ENCODE results near the gene MAD2L2.

MAD2L2 gene

DNA sequence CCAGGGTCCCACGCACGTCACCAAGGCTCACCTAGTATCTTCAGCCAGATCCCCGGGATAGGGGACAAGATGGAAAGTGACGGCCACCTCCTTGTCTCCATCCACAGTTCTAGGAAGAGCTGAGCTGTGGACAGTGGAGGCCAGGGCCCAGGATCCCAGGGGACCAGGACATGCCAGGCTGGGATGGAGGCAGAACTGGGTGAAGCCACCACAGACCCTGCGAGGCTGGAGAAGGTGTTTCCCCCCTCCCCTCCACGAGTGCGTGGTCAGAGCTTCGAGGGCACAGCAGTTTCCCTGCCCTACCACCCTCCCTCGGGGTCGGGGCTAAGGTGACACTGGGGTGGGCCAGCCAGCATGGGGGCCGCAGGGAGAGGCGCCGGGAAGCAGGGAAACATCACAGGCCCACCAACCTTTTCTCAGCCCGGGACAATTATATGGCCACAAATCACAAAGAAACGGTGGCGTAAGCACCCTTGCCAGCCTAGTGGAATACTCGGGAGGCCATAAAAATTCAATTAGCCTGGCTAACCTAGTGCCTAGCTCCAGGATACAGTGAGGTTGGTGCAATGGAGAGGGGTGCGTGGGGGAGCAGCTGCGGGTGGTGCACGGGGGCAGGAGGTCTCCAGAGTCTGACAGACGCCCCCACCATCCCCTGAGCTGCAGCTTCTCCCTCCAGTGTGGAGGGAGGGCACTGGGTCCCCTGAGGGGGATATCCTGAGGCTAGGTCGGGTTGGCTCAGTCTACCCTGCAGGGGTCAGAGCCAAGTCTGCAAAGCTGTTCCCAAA, 23.9 kb upstream of the MAD2L2 start:
- DNase-seq = no peak

DNA sequence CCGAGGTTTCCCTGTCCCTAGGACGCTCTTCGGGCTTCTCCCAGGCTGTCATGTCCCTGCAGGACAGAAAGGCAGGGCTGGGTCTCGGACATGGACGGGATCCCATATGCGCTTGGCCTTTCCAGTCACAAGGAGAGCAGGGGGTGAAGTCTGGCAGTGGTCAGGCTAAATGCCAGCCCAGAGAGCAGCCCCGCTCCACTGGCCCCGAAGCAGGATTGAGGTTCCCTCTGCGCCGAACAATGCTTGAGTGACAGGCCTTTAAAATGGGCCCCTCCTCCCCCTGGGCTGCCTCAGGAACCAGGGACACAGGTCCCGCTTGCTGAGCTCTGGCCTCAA, 23.2 kb upstream of the MAD2L2 start:
- DNase-seq = no peak

DNA sequence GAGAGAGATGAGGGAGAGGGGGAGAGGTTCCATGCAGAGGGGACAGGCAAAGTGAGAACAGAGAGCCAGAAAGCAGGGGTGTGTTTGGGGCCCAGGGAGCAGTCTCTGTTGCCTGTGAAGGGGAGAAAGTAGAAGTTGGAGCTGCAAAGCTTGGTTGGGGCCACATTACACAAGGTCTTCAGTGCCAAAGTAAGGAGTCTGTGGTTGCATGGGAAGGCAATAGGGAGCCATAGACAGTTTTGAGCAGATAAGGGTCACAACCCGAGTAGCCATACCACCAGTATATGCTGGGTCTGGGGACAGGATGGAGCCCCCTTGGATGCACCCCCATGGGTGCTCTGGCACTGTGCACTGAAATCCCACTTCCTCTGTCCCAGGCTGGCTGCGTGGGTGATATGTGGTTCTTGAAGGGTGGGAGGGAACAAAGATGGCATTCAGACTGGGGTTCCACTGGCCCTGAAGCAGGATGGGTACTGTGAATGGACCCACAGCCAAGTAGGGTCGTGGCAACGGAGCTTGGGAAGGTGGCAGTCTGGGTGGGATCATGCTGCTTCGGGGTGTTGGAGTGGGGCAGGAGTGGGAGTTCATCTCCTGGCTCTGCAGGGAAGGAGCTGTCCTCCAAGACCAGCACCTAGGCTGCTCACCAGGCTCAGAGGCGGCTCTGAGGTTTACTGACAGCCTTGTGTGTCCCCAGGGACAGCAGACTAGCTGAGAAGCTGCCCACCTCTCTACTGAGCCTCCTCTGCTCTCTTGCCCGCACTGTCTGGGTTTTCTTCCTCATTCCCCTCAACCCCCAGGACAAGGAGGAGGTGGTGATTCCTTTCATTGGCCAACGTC, 22.6 kb upstream of the MAD2L2 start:
- peak; percentile 88 for DNase-seq

DNA sequence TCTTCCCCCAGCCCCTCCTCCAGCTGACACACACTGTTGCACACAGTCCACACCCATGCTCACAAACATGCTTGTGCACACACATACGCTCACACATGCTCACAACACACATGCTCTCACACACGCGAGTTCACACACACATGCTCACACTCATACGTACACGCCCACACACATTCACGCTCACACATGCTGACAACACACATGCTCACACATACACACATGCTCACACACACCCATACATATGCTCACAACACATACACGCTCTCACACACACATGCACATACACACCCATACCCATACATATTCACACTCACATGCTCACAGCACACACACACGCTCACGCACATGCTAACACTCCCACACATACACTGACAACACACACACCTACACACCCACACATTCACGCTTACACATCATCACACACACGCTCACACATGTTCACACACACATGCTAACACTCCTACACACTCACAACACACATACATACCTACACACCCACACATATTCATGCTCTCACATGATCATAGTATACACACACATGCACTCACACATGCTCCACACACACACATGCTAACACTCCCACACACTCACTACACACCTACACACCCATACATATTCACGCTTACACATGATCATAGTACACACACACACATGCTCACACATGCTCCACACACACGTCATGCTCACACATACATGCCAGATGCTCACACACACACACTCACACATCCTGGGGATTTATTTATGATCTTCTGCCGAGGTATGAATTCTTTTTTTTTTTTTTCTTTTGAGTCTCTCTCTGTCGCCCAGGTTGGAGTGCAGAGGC, 21.2 kb upstream of the MAD2L2 start:
- no peak for DNase-seq

DNA sequence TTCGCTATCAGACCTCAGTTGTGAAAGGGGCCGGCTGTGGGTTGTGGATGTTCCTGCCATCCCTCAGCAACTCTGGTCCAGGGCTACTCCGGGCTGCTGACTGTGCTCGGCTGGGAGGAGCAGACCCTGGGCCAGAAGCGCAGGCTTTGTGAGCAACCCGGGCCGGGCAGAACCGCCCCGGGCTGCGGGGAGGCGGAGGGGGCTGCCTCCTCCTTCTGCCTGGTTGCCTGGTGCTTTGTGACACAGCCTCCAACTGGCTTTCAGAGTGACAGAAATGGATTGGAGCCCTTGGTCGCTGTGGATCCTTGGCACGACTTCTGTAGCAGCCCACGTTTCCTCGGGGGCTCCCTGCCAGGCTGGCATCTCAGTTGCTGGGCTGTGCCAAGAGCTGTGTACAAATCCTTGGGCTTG, 20.6 kb upstream of the MAD2L2 start:
- DNase-seq = peak; percentile 29

DNA sequence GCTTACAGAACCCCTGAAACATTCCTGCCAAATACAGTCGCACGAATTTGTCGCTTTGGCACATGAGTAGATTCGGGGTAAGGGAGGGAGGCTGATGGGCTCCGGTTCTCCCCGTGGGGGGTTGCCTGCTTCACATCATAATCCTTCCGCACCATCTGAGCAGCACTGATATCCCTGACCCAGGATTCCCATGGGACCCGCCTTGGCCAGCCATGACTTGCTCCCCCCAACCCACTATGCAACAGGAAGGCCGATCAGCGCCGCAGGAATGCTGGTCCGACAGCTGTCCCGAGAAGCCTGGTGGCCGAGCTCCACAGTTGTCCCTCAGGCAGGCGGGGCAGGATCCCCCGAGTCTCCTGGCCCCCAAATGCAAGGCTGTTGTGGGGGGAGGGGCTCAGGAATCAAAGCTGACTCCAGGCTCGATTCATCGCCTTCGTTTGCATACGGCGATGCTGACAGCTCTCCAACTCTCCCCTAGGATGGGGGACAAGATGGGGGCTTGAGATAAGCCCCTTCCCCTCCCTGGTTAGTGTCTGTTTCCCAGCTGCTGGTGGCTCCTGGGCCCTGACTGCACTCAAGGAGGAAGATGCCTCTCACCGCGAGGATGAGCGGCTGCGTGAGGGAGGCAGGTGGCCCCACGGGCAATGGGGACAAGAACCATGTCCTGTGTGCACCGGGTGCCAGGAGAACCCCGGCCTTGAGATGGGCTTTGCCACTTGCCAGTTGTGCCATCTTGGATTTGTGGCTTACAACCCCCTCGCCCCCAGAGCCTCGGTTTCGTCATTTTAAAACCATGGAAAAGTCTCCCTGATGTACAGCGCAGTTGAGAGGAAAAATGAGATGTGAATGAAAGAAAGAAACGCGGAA, 19.9 kb upstream of the MAD2L2 start:
- DNase-seq = peak; percentile 99

DNA sequence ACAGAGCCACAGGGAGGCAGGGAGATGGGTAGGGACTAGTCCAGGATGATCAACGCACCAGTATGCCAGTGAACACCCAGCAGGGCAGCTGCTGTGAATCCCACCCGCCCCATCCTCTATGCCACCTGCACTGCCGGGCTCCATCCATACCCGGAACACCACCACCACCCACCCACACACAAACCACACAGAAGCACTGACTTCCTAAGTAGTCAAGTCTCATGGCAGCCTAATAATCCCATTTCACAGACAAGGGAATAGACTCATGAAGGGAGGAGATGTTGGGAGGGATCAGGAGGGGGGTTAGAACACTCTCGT, 16.9 kb upstream of the MAD2L2 start:
- peak; percentile 35 for DNase-seq

DNA sequence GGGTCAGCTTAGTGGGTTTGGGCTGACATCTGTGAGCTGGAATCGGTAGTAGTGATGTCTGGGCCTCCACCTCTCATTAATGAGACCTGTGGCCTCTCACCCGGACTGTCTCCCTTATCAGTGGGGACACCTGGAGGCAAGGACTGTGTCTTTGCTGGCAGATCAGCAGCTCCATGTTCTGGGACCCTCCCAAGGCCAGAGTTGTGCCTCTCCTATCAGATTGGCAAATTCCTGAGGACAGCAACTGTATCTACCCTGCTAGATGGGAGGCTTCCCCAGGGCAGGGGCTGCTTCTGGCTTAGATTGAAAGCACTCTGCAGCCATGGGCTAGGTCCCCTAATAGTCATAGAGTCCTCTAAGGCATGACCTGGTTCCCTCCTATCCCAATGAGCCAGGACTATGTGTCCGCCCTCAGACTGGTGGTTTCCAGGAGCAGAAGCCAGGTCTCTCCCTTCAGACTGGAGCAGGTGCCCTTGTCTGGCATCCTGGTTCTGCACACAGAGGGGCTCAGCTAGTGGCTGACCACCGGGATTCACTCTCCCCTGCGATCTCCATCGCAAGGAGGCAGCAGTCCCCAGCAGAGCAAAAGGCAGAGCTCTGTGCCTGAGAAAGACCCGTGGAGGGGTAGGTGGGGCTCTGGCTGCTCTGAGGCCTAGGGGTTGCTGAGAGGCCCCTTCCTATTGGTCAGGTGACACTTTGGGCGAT, 16.4 kb upstream of the MAD2L2 start:
- no peak for DNase-seq

DNA sequence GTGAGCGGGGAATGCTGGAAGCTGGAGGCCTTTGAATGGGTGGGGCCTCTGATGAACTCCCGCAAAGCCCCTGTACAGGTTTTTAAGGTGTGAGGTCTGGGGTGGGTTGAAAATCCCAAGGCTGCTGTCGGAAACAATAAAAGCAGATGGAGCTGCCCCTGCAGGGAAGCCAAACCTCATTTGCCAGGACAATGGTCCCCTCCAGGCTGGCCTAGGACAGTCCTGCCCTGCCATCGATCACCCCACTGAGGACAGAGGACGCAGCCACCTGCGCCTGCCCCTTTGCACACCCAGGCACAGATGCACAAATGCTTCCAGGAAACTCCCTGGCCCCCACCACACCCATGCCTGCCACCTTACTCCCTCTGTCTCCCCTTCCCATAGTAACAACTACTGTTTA, 14.9 kb upstream of the MAD2L2 start:
- no peak for DNase-seq

DNA sequence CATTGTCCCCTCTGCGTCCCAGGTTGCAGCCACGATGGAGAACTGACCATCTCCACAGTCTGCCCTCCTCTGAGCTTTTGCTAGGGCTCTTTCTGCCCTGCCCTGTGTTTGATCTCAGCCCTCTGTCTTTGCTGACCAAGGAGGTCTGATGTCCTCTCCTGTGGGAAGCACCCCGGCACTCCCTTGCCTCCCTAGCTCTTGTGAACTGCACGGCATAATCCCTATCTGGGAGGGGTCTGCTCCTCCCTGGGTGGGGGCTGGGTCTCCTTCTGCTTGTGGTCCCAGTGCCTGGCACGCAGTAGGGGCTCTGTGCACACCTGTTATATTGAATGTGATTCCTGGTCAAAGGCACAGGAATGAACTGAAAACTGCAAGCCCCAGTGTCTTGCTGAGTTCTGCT, 13.0 kb upstream of the MAD2L2 start:
- peak; percentile 32 for DNase-seq

DNA sequence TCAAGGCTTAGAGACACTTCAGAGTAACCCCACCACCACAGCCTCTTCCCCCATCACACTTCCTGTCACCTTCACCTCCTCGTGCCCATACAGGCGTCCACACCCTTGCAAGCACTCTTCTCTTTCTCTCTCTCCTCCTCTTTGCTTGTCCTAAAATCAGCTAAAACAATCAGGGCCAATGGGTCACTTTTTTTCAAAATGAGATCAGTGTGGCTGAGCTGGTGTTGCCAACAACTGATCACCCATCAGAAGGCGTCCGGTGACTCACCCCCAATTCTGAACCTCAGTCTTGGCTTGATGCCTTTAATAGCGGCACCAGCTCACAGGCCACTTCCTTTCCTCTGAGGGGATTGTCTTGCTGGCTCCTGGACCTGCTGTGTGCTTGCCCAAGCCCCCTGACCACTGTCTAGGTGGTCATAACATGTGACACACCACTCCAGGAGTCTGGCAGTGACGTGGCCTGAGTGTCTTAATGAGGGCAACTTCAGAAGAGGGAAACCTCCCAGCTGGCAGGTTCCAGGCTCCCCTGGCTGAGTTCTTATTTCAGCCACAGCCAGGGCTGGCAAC, 12.2 kb upstream of the MAD2L2 start:
- no peak for DNase-seq

DNA sequence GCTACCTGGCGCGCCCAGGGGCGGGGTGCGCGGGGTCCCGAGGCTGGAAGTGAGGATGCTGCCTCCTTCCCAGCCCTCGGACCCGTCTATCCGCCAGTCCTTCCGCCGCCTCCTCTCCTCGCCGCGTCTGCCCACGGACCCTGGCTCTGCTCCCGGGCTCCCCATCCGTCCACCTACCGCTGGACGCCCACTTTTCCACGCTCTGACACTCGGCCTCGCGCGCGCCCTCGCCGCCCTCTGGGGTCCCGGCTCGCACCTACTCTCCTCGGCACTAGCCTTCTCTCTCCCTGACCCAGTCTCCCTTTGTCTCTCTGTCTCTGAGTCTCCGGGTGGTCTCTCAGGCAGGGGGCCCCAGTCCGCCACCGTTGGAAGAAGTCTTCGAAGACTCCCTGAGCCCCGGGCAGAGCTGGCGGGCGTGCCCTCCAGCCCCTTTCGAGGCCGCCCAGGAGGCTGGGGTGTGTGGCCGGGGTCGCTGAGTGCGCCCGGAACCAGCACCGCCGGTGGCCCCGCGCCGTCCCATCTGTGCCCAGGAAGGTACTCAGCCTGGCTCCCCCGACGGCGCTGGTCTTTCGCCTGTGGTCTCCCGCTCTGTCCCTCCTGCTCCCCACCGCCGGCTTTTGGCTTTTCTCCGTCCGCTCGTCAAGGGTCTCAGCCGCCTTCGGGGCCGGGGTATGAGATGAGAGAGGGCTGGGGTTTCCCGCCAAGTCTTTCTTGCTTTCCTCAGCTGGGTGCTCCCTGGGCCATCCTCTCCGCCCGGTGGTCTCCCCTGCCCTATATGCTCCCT, 11.2 kb upstream of the MAD2L2 start:
- no peak for DNase-seq

DNA sequence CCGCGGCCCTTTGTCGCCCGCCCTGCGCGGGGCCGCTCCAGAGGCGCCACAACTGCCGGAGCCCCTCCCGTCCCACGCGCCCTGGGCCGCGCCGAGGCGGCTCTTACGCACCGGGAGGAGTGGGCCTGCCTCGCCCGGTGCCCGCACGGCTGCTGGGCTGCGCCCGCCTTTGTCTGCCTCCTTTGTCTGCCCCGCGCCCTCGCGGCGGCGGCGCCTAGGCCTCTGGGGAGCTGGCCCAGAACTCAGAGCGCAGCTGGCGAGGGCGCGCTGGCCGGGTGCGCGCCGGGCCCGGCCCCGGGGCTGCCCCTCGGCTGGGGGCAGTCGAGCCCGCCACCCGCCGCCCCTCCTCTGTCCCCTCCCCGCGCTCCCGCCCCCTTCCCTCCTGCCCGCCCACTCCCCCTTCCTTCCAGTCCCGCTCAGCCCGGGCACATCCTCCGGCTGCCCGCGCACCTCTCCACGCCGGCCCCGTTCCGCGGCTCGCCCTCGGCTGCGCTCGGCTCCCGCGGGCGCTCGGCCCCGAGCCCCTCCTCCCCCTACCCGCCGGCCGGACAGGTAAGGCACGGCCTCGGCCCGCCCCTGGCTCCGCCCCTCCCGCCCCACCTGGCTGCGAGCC, 10.5 kb upstream of the MAD2L2 start, which contains the start of gene DRAXIN:
TSS of gene DRAXIN (plus strand) at position 409 of the 613 bp plus-strand sequence. CDS start 14,549 bp downstream, outside the sequence.
- peak; percentile 79 for DNase-seq

DNA sequence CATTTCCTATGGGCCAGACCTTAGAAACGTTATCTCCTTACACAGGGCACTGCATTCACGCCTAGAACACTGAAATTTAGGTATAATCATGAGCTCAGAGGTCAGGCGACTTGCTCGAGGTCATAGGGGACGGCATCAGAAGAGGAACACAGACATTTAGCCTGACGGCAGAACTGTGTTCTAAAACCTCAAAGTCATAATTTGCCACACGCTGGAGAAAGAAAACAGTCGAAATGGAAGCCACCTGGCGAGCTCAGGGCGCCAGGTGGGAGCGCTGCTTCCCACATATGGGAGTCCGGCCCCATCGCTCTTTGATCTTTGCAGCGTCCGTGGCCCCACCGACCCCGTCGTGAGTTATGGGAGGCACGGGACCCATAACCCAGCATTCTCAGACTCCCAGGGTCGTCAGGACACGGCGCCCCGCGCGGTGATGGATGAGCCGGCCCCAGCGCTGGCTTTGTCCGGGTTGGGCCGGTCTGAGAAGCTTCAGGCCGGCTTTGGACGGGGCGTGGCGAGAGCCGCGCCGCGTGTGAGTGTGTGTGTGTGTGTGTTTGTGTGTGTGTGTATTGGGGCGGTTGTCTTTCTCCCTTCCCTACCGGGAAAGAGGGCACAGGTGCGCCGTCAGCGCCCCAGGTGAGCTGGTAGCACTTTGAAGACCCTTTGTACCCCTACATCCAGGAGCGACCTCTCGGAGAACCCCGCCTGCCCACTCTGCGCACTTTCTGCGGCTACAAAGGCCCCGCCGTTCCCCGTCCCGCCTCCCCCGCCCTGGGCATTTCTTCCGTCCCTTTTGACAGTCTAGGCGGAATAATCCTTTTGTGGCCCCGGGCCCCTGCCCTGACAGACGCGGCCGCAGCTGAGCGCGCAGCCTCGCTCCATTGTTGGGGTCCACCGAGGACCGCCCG, 9.7 kb upstream of the MAD2L2 start:
- DNase-seq = peak; percentile 65

DNA sequence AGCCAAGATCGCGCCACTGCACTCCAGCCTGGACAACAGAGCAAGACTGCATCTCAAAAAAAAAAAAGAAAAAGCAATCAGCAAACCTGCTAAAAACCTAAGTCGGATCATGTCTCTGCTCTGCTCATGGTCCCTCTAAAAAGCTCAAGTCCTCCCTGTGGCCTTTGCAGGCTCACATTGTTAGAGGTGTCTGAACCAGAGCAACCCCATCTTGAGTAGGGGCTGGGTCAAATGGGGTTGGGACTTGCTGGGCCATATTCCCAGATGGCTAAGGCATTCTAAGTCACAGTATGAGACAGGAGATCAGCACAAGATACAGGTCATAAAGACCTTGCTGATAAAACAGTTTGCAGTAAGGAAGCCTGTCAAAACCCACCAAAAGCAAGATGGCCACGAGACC, 7.6 kb upstream of the MAD2L2 start:
- DNase-seq = no peak

DNA sequence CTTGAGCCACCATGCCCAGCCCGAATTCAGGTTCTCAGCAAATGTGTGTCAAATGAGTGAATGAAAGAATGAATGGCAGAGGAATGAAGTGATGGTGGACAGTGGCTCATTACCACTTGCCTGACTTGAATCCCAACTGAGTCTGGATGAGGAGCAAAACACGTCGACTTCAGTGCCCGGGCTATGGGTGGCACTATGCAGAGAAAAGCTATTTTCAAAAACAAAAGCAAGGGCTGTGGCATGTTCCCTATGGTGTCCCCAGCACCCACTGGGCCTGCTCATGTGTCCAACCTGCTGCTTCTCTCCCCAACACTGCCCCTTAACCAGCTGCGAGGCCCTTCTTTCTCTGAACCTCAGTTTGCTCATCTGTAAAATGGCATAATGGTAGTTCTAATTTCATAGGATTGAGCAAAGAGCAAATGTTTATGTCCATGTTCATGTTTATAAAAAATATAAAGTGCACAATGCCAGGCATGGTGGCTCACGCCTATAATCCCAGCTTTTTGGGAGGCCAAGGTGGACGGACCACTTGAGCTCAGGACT, 4.3 kb upstream of the MAD2L2 start:
- DNase-seq = no peak

DNA sequence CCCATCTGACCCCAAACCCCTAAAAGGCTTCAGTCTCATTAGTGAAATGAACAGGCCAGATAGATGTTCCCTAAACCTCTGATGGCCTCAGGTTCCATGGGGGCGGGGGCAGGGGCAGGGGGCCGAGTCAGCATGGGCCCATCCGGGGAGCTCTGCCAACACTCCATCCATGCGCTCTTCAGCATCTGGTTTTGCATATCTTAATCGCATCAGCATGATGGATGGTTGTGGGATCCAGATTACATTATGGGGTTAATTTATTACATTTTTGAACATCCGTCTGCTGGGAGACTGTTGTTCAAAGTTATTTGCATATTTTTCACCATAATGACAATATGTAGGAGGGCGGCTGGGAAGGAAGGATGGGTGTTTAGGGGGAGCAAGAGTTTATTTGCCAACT, 3.1 kb upstream of the MAD2L2 start:
- peak; percentile 96 for DNase-seq

DNA sequence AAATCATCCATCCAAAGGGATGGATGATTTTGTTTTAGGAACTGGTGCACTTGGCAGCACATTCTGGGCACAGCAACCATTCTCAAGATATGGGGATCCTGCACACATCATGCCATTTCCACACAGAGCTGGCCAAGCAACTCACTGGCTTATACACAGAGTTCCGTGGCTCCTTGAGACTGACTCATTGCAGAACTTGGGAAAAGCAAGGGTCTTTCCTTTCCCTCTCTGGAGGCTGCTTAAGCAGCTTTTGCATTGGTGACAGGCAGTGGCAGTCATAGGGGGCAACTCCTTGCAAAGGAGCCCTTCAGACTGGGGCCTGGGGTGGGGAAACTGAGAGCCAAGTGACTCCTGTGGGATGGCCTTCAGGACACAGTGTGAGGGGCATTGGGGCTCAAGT, 1.9 kb upstream of the MAD2L2 start:
- no peak for DNase-seq

DNA sequence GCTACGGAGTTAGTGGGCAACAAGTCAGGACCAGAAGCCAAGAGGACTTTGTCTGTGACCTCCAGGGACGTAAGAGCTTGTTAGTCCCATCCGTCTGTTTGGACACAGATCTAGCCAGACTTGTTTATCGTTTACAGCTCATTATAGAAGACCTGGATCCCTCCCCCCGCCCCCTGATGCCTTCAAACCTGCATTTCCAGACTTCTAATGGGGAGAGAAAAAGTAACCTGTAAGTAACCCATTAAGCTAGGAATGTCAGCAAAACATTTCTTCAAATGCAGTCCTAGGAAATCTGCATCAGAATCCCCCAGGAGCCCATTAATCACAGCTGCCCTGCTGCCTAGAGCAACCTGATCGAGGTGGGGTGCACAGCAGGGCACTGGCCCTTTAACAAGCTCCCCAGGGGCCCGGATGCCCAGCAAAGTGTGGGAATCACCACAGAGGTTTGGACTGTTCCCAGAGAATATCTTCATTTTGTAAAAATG, 1.4 kb upstream of the MAD2L2 start:
- DNase-seq = peak; percentile 62

Measured in NCI-H82 (cell line).